Measurements from ENCODE around the gene TUSC2. TPM values are rescaled to one million over a fixed set of nuclear protein-coding genes. Genes with fewer than 3 reads are reported as not detected.
A peak's percentile ranks its signal among the peaks of the same experiment; 100 is the strongest.

Gene TUSC2
- total and polyA plus RNA-seq, 7 experiments from 2014 or later = 16.8 to 45.5 (median 21.8) TPM

- ChIA-PET POLR2A (interaction anchor here (0.9 to 1.3 kb wide), 2 partner anchors 32 to 55 kb away, joined by 3 to 4 read pairs; partner anchors contain the start of genes CYB561D2, NPRL2 and TUSC2), CTCF (interaction anchor here (1.0 kb wide), 1 partner anchor 67 kb away, joined by 3 read pairs; no protein-coding TSS in a partner anchor)
- Histone ChIP-seq H3K27ac (ENCODE audit: low read depth, low read length) (no peak overlapping the region), H3K4me1 (ENCODE audit: control insufficient read depth in 2 of 2, insufficient read depth in 2 of 2, low read length in 2 of 2) (peaks cover 32 to 34% of the 10 kb centered on the region in 2 donors), H3K27me3 (ENCODE audit: control insufficient read depth in 2 of 2, insufficient read depth in 2 of 2, low read length in 2 of 2) (no peaks in the 10 kb centered on the region), H3K36me3 (ENCODE audit: control insufficient read depth in 2 of 3, insufficient read depth in 3 of 3, low read length in 3 of 3) (peaks cover 0 to 14% (median 0%) of the 10 kb centered on the region in 3 experiments), H3K9me3 (ENCODE audit: control insufficient read depth in 2 of 3, low read length in 3 of 3) (no peaks in the 10 kb centered on the region), H3K4me3 (ENCODE audit: low read length) (no peak overlapping the region)
- peaks cover 28 to 48% (median 38%) of the 10 kb centered on the region in 7 donors for H3K4me1 Mint-ChIP-seq
- H3K27ac Mint-ChIP-seq = peak overlapping the region in 4 of 9 donors; percentile 28 to 95 (median 47)
- H3K9me3 Mint-ChIP-seq = no peaks in the 10 kb centered on the region
- DNase-seq = no peak
- intact Hi-C loops (cut with micrococcal nuclease) = loop anchor here (5.0 to 10.0 kb wide), 9 partner anchors 211 to 1821 kb away; partner anchors contain the start of genes APEH (in 1 of the 2), CISH (in 1 of the 2), DUSP7 (in 1 of the 2) and INKA1 (in 1 of the 2)
- peak overlapping the region in 1 of 10 donors; percentile 56 for H3K4me3 Mint-ChIP-seq
- H3K36me3 Mint-ChIP-seq = peaks cover 0 to 1% (median 0%) of the 10 kb centered on the region in 5 donors
- ATAC-seq = no peak
- no peaks in the 10 kb centered on the region for H3K27me3 Mint-ChIP-seq
Observed at GRCh38 chr3:50295553-50296431, 32.2 kb downstream of the TUSC2 start.

DNA sequence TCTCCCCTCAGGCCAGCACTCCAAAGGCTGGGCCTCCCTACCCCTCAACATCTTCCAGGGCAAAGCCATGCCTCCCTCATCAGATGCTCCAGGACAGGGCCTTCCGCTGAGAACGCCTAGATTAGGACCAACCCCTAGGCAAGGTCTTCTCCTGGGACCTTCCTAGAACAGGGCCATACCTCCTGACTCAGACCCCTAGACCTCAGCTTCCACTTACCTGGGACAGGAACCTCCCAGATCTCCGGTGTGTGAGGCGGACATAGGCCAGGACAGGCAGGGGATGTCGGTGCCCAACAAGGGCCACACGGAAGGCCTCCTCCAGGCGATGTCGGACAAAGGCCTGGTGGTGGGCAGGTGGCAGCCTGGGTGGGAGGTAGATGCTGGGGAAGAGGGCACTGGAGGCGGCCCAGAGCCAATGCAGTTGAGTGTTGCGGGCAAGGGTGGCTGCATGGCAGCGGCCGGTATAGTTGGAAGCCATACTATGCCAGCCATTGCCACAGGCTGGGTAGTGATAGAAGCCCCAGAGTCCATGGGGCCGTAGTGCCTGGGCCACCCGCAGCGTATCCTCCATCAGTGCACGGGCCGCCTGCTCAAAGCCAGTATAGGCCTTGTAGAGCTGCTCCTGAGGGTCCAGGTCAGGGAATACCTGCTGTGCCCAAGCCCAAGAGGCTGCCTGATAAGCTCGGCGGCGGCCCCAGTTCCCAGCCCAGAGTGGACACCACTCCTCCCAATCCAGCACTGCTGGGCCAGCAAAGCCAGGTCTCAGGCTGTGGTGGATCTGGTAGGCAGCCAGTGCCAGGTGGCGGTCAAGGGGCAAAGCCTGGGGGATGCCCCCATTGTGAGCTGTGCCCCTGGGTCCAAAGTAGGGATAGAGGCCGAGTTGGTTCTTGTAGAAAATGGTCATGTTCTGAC is 33.3 kb downstream of the TUSC2 start:
- Histone ChIP-seq H3K4me3 (ENCODE audit: low read length) (no peak overlapping the region), H3K27me3 (ENCODE audit: control insufficient read depth in 2 of 2, insufficient read depth in 2 of 2, low read length in 2 of 2) (no peaks in the 10 kb centered on the region), H3K36me3 (ENCODE audit: control insufficient read depth in 2 of 3, insufficient read depth in 3 of 3, low read length in 3 of 3) (peaks cover 0 to 22% (median 0%) of the 10 kb centered on the region in 3 experiments), H3K27ac (ENCODE audit: low read depth, low read length) (no peak overlapping the region), H3K9me3 (ENCODE audit: control insufficient read depth in 2 of 3, low read length in 3 of 3) (no peaks in the 10 kb centered on the region), H3K4me1 (ENCODE audit: control insufficient read depth in 2 of 2, insufficient read depth in 2 of 2, low read length in 2 of 2) (peaks cover 24 to 27% of the 10 kb centered on the region in 2 donors)
- DNase-seq (no peak), ATAC-seq (no peak)
- H3K27ac Mint-ChIP-seq = peak overlapping the region in 3 of 9 donors; percentile 44 to 63 (median 52)
- ChIA-PET CTCF (no interaction called here), POLR2A (interaction anchor here (0.8 to 3.1 kb wide), 3 partner anchors 43 to 56 kb away, joined by 3 to 18 read pairs (median 3); partner anchors contain the start of genes CYB561D2 and NPRL2)
- H3K4me1 Mint-ChIP-seq = peaks cover 21 to 39% (median 32%) of the 10 kb centered on the region in 7 donors
- H3K4me3 Mint-ChIP-seq = no peak overlapping the region
- peaks cover 0 to 1% (median 0%) of the 10 kb centered on the region in 5 donors for H3K36me3 Mint-ChIP-seq
- intact Hi-C loops (cut with micrococcal nuclease) = loop anchor here (5.0 to 10.0 kb wide), 9 partner anchors 210 to 1820 kb away; partner anchors contain the start of genes APEH (in 1 of the 2), CISH (in 1 of the 2), DUSP7 (in 1 of the 2) and INKA1 (in 1 of the 2)
- H3K27me3 Mint-ChIP-seq = no peaks in the 10 kb centered on the region
- H3K9me3 Mint-ChIP-seq = no peaks in the 10 kb centered on the region

- no peaks in the 10 kb centered on the region for H3K27me3 ChIP-seq (ENCODE audit: control insufficient read depth in 2 of 2, insufficient read depth in 2 of 2, low read length in 2 of 2)
- peaks cover 20 to 35% (median 31%) of the 10 kb centered on the region in 7 donors for H3K4me1 Mint-ChIP-seq
- intact Hi-C loops (cut with micrococcal nuclease) = loop anchor here (10.0 kb wide), 5 partner anchors 209 to 1819 kb away; partner anchors contain the start of genes DUSP7 (in 1 of the 2), INKA1 (in 1 of the 2), IP6K2 (in 1 of the 2) and RBM5 (in 1 of the 2)
- H3K36me3 ChIP-seq (ENCODE audit: control insufficient read depth in 2 of 3, insufficient read depth in 3 of 3, low read length in 3 of 3) = peaks cover 0 to 29% (median 5%) of the 10 kb centered on the region in 3 experiments
- peaks cover 0 to 1% (median 0%) of the 10 kb centered on the region in 5 donors for H3K36me3 Mint-ChIP-seq
- no peaks in the 10 kb centered on the region for H3K27me3 Mint-ChIP-seq
- H3K9me3 Mint-ChIP-seq = no peaks in the 10 kb centered on the region
- H3K4me3 Mint-ChIP-seq = no peak overlapping the region
- no peak for DNase-seq
- H3K9me3 ChIP-seq (ENCODE audit: control insufficient read depth in 2 of 3, low read length in 3 of 3) = no peaks in the 10 kb centered on the region
- POLR2A ChIA-PET = interaction anchor here (0.7 to 3.1 kb wide), 3 partner anchors 12 to 56 kb away, joined by 3 to 18 read pairs (median 4); partner anchors contain the start of genes CYB561D2 and NPRL2
- H3K27ac Mint-ChIP-seq = peak overlapping the region in 3 of 9 donors; percentile 44 to 63 (median 52)
- no peak overlapping the region for H3K27ac ChIP-seq (ENCODE audit: low read depth, low read length)
- no peak overlapping the region for H3K4me3 ChIP-seq (ENCODE audit: low read length)
- ATAC-seq = no peak
- H3K4me1 ChIP-seq (ENCODE audit: control insufficient read depth in 2 of 2, insufficient read depth in 2 of 2, low read length in 2 of 2) = peaks cover 23 to 25% of the 10 kb centered on the region in 2 donors
- CTCF ChIA-PET = interaction anchor here (0.9 kb wide), 1 partner anchor 12 kb away, joined by 3 read pairs; no protein-coding TSS in a partner anchor
Observed at GRCh38 chr3:50294089-50294488, 33.9 kb downstream of the TUSC2 start.

DNA sequence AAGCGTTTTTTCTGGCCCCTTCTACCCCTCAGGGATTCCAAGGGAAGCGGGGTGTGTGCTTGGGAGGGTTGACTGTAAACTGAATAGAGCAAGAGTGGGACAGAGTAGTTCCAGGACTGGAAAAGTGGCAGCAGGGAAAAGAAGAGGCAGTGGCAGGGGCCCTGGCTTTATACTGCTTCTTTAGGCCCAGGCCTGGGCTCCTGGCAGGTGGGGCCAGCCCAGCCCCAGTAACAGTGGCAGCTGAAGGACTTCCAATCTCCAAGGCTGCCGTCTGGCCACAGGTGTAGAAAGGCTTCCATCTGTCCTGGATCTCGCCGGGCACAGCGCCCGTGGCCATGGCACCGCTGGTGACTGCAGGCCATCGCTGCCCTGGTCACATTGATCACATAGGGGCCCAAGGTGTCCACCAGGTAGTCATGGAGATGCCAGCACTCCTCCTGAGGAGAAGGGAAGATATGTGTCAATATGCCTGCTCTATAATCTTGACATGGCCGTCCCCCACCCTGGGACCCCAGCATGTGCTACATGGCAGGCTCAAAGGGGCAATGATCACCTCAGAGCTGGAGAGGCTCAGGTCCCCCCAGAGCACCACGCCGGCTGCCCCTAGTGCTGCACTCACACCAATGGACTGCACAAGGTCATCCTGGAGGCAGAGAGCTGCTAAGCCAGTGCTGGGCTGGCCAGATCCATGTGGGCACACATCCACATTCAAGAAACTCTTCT is 34.8 kb downstream of the TUSC2 start:
- ATAC-seq = no peak
- peaks cover 19 to 30% (median 25%) of the 10 kb centered on the region in 7 donors for H3K4me1 Mint-ChIP-seq
- intact Hi-C loops (cut with micrococcal nuclease) = loop anchor here (2.0 to 10.0 kb wide), 6 partner anchors 208 to 1818 kb away; partner anchors contain the start of genes DUSP7 (in 1 of the 2), INKA1 (in 1 of the 2), IP6K2 (in 1 of the 2) and MANF (in 1 of the 2)
- DNase-seq = no peak
- Histone ChIP-seq H3K27me3 (ENCODE audit: control insufficient read depth in 2 of 2, insufficient read depth in 2 of 2, low read length in 2 of 2) (no peaks in the 10 kb centered on the region), H3K4me3 (ENCODE audit: low read length) (peak overlapping the region; percentile 57), H3K36me3 (ENCODE audit: control insufficient read depth in 2 of 3, insufficient read depth in 3 of 3, low read length in 3 of 3) (peaks cover 0 to 37% (median 9%) of the 10 kb centered on the region in 3 experiments), H3K9me3 (ENCODE audit: control insufficient read depth in 2 of 3, low read length in 3 of 3) (no peaks in the 10 kb centered on the region), H3K27ac (ENCODE audit: low read depth, low read length) (peak overlapping the region; percentile 74), H3K4me1 (ENCODE audit: control insufficient read depth in 2 of 2, insufficient read depth in 2 of 2, low read length in 2 of 2) (peaks cover 16 to 21% of the 10 kb centered on the region in 2 donors)
- POLR2A ChIA-PET = interaction anchor here (0.5 to 3.1 kb wide), 8 partner anchors 10 to 1001 kb away, joined by 3 to 18 read pairs (median 3); partner anchors contain the start of genes CYB561D2, GNAI2, HYAL1 and NPRL2
- H3K9me3 Mint-ChIP-seq = no peaks in the 10 kb centered on the region
- no peaks in the 10 kb centered on the region for H3K27me3 Mint-ChIP-seq
- CTCF ChIA-PET = interaction anchor here (0.9 to 1.5 kb wide), 2 partner anchors 12 to 47 kb away, joined by 3 to 5 read pairs; no protein-coding TSS in a partner anchor
- peaks cover 0 to 6% (median 1%) of the 10 kb centered on the region in 5 donors for H3K36me3 Mint-ChIP-seq
- H3K4me3 Mint-ChIP-seq = peak overlapping the region; percentile 5 to 99 (median 84)
- H3K27ac Mint-ChIP-seq = peak overlapping the region; percentile 85 to 97 (median 93)

Measured in naive thymus-derived CD4-positive, alpha-beta T cell (primary cell).